HG03196 (cell line): Measurements from ENCODE around the gene RECQL.
"Not testable (repeated sequence)": the region's sequence is repeated elsewhere in the genome, so short reads cannot be mapped to it uniquely, and the experiment has no call there.

Source experiments
- ATAC-seq: cut with Tn5 transposase; IDR thresholded peaks from one replicate; pipeline ENCODE4 v1.9.1; 2021; ENCODE audit not compliant: unreplicated experiment

The RECQL gene

DNA sequence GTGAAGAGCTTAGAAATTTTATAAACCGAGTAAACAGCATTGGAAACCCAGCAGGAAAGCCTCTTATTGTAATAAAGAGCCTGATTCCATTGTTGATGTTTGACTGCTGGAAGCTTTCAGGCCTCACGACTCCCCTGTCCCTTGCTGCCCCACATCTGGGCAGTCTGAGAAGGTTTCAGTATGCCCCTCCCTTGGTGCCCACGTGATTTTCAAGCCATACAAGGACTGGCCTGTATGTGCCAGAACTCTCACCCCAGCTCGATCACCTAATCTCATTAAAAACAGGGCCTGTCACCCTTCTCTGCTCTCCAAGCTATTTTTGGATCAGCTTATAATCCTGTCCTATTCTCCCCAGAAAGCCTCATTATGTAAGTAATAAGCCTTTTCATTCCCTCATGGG, 71.4 kb downstream of the RECQL start:
- no peak for ATAC-seq

DNA sequence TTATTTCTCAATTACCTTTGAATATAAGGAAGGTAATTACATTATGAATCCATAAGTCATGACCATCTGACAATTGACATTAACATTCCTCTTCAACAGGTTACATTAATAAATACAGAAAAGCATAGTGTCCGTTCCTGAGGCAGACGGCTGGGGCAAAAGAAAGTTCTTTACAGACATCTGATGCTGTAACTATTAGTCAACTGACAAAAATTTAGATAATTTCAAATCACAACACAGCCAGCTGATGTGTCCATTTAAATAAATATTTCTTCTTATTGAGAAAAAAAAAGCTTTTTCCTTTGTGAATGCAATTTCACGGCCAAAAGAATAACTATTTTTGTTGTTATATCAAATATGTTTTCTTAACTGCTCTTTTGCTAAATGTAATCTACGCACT, 73.2 kb downstream of the RECQL start:
- ATAC-seq: no peak

- ATAC-seq: not testable (repeated sequence)
These were observed 82.3 kb downstream of the RECQL start for GRCh38 chr12:21419009-21419699.
